ENCODE measurements around the gene MORF4L1.

Gene MORF4L1

DNA sequence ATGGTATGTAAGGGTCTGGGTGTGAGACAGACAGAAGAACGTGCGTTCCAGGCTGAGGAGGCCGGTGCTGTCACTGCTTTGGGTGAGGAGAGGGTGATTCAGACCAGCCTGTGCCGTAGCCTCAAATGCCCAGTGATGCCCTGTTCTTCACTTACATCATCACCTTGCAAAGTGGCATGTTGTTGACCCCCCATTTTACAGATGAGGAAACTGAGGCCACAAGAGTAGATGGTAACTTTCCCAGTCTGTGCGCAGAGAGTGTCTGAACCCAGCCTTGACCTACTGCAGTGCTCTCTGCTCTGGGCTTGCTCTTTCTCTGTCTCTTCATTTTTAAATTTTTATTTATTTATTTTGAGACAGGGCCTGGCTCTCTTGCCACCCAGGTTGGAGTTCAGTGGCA, 73.8 kb downstream of the MORF4L1 start:
- FAIRE-seq (no peak), DNase-seq (ENCODE audit: insufficient read length) (no peak)
- TF ChIP-seq POLR2AphosphoS5 (IDR thresholded peaks at IDR 0.05; ENCODE audit: low read depth, low read length): no peak
- no peak for TF ChIP-seq TAF1 (IDR thresholded peaks at IDR 0.05; ENCODE audit: borderline replicate concordance, low read depth, low read length)
- TF ChIP-seq POLR2A (IDR thresholded peaks at IDR 0.05; ENCODE audit: low read depth, low read length): no peak

DNA sequence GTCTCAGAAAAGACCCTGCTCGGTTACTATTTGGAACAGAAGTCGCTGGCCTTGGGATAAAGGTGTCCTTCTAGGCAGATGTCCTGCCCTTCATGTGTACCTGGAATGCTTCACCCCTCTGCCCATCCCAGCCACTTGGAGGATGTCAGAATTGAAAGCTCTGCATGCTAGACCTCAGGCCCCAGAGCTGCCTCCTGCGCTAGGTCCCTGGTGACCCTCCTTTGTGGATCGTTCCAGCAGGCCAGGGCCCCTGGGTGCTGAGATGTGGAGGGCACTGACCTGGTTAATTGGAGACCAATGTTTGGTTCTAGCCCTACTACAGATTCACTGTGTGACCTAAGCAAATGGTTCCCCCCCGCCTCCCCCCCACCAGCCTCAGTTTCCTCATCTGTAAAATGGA, 74.8 kb downstream of the MORF4L1 start:
- DNase-seq (ENCODE audit: insufficient read length) (no peak), FAIRE-seq (no peak)
- TF ChIP-seq POLR2AphosphoS5 (IDR thresholded peaks at IDR 0.05; ENCODE audit: low read depth, low read length) (no peak), POLR2A (IDR thresholded peaks at IDR 0.05; ENCODE audit: low read depth, low read length) (no peak), TAF1 (IDR thresholded peaks at IDR 0.05; ENCODE audit: borderline replicate concordance, low read depth, low read length) (no peak)
